Activated CD4-positive, CD25-positive, alpha-beta regulatory T cell treated with anti-CD3 and anti-CD28 coated beads, Interleukin-2, amount 50 U/mL, for 16 hours (primary cell): Measurements from ENCODE around the gene CMTM2.
"Not testable (repeated sequence)": the region's sequence is repeated elsewhere in the genome, so short reads cannot be mapped to it uniquely, and the experiment has no call there.

ENCODE experiments used
- DNase-seq: peaks from one replicate; pipeline ENCODE4 v3.0.0-alpha.2; 2020; ENCODE audit warnings: low read depth, low spot score

The CMTM2 gene

DNA sequence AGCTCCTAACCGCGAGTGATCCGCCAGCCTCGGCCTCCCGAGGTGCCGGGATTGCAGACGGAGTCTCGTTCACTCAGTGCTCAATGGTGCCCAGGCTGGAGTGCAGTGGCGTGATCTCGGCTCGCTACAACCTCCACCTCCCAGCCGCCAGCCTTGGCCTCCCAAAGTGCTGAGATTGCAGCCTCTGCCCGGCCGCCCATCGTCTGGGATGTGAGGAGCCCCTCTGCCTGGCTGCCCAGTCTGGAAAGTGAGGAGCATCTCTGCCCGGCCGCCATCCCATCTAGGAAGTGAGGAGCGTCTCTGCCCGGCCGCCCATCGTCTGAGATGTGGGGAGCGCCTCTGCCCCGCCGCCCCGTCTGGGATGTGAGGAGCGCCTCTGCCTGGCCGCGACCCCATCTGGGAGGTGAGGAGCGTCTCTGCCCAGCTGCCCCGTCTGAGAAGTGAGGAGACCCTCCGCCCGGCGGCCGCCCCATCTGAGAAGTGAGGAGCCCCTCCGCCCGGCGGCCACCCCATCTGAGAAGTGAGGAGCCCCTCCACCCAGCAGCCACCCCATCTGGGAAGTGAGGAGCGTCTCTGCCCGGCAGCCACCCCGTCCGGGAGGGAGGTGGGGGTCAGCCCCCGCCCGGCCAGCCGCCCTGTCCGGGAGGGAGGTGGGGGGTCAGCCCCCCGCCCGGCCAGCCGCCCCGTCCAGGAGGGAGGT lies 51.4 kb downstream of the CMTM2 start:
- not testable (repeated sequence) for DNase-seq

DNA sequence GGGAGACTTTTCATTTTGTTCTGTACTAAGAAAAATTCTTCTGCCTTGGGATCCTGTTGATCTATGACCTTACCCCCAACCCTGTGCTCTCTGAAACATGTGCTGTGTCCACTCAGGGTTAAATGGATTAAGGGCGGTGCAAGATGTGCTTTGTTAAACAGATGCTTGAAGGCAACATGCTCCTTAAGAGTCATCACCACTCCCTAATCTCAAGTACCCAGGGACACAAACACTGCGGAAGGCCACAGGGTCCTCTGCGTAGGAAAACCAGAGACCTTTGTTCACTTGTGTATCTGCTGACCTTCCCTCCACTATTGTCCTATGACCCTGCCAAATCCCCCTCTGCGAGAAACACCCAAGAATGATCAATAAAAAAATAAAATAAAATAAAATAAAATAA lies 52.3 kb downstream of the CMTM2 start:
- DNase-seq, result not testable (repeated sequence)

DNA sequence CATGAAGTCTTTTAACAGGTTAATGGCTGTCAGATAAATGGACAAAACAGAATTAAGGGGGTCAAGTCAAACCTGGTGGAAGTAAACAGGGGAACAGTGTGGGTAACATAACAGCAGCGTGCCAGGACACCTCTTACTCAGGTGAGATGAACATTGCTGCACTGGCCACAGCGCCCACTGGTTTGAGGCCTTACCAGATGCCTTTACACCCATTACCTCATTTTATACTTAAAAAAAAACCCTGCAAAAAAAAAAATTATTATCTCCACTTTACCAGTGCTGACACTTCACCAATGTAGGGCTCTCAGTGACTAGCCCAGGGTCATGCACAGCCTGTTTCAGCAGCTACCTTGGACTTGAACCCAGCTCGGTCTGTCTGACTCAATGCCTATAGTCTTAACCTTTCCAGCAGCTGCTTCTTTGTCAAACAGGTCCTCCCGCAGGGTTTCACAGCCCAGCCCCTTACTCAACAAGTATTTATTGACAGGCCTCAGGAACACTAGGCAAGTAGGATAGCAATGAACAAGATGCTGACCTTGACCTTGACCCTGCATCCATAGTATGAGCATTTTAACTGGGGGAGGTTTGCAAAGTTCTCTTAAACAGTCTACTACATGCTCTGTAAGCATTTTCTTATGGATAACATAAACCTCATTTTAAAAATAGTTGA lies 55.4 kb downstream of the CMTM2 start:
- no peak for DNase-seq

DNA sequence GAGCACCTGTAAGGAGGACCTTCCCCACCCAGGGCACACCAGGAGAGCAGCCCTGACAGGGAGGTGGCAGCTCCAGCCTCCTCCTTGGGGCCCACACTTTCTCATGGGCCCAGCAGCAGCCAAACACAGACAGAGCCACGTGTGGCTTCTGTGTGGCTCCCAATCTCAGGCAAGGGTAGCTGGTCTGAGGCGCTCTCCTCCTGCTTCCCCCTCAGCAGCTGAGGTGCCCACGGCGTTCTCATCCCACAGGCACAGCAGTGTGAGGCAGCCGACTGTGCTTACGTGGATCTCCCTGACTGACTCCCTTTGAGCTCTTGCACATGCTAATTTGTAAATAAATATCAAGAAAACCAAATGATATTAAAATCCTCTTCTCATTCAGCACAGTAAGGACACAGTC lies 56.1 kb downstream of the CMTM2 start:
- DNase-seq, result no peak

DNA sequence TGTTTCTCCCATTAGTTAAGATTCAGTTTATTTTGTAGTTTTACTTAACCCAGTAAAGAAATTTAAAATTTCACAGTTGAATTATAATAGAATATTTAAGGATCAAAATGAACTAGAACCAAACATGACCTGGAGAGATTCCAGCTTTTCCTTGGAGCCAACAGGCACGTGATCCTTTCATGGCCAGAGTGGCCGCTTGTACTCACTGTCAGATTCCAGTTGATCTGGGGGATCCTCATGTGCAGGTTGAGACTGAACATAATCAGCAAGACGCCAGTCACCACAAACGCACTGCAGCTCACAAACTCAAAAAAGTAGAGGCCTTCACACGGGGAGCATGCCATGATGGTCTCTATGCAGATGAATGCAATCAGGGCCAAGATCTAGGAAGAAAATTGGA lies 56.9 kb downstream of the CMTM2 start:
- DNase-seq, result no peak

DNA sequence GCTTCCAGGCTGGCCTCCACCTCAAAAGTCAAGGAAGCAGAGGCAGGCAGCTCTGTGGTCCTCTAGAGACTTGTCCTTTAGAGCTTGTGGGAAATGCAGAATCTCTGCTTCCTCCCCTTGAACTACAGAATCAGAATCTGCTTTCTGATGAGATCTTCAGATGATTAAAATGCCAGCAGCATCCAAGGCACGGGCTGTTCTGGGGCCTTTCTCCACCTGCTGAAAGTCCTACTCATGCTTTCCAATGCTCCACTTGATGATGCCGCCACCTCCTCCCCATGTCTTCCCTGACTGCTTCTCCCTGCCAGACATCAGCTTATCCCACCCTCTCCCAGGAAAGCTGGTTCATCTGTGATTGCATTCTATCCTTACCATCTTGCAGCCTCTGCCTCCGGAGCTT lies 58.5 kb downstream of the CMTM2 start:
- DNase-seq, result no peak
